GM12878 (cell line): ENCODE results near the gene HERC2.
"Not testable (repeated sequence)": the region's sequence is repeated elsewhere in the genome, so short reads cannot be mapped to it uniquely, and the experiment has no call there.

Source experiments
- BRCA1 ChIP-seq: IDR thresholded peaks from 2 replicates; pipeline ENCODE4 v1.6.1; 2011; ENCODE audit warnings: low read depth, low read length, improper control_type of control experiment
- CREB1 ChIP-seq: IDR thresholded peaks from 2 replicates; pipeline ENCODE4 v1.6.1; 2012; ENCODE audit warnings: low read depth, mild to moderate bottlenecking, inconsistent platforms
- CREM ChIP-seq: IDR thresholded peaks from 2 replicates; pipeline ENCODE4 v1.6.1; 2014; ENCODE audit warnings: antibody characterized with exemption, low read depth
- CTCF ChIP-seq, 3 experiments: IDR thresholded peaks in 2 of 3; conservative IDR thresholded peaks in 1 of 3; 2 replicates each; pipeline ENCODE4 v1.5.1; 2011; ENCODE audit warnings: low read depth in 3 of 3, low read length in 3 of 3, mild to moderate bottlenecking in 3 of 3, control low read depth in 2 of 3, moderate library complexity in 2 of 3, inconsistent platforms in 1 of 3, mixed read lengths in 1 of 3; ENCODE audit not compliant: control insufficient read depth in 2 of 3, insufficient read depth in 1 of 3; ENCODE audit errors: extremely low read depth in 1 of 3
- EED ChIP-seq: sonication (generic); IDR thresholded peaks from 2 replicates; pipeline ENCODE4 v1.6.1; 2016; ENCODE audit warnings: antibody characterized with exemption, low read depth
- EZH2 ChIP-seq: IDR thresholded peaks from 2 replicates; pipeline ENCODE4 v1.6.1; 2012; ENCODE audit warnings: low read depth, mild to moderate bottlenecking, control low read depth, inconsistent platforms, low read length, borderline replicate concordance; ENCODE audit not compliant: control insufficient read depth
- NRF1 ChIP-seq: conservative IDR thresholded peaks from 2 replicates; pipeline ENCODE4 v1.6.1; 2011; ENCODE audit warnings: mild to moderate bottlenecking, low read depth, low read length, improper control_type of control experiment
- PAX8 ChIP-seq: fragments of 450-650 bp; IDR thresholded peaks from 2 replicates; pipeline ENCODE4 v1.6.1; 2017; ENCODE audit warnings: mild to moderate bottlenecking, moderate library complexity
- POLR2A ChIP-seq: IDR thresholded peaks from 2 replicates; pipeline ENCODE4 v1.6.1; 2011; ENCODE audit warnings: low read depth, mild to moderate bottlenecking, low read length
- SIX5 ChIP-seq: IDR thresholded peaks from 2 replicates; pipeline ENCODE4 v1.6.1; 2011; ENCODE audit warnings: mild to moderate bottlenecking, low read depth, low read length, moderate library complexity; ENCODE audit not compliant: severe bottlenecking
- SKIL ChIP-seq: fragments of 450-650 bp; IDR thresholded peaks from 2 replicates; pipeline ENCODE4 v1.6.1; 2017; ENCODE audit warnings: mild to moderate bottlenecking, low read depth, inconsistent platforms; ENCODE audit not compliant: poor library complexity, severe bottlenecking
- SMC3 ChIP-seq: IDR thresholded peaks from 2 replicates; pipeline ENCODE4 v1.6.1; 2011; ENCODE audit warnings: low read length, improper control_type of control experiment, borderline replicate concordance
- SREBF1 ChIP-seq: IDR thresholded peaks from 2 replicates; pipeline ENCODE4 v1.6.1; 2012; ENCODE audit warnings: mild to moderate bottlenecking, low read length

GRCh38 chr15:28216946-28217546, 104.9 kb downstream of the HERC2 start:
- not testable (repeated sequence) for TF ChIP-seq CTCF (IDR thresholded peaks at IDR 0.05 in 2 of 3, conservative IDR thresholded peaks at IDR 0.05 in 1 of 3; ENCODE audit: control insufficient read depth in 2 of 3, extremely low read depth in 1 of 3, insufficient read depth in 1 of 3, low read depth in 3 of 3, low read length in 3 of 3); EZH2; PAX8; SREBF1; SMC3; BRCA1; EED; SIX5; POLR2A; CREB1; CREM; NRF1; SKIL
